H7 (cell line): ENCODE results near the gene PCSK4. TPM values are rescaled to one million over a fixed set of nuclear protein-coding genes. Genes with fewer than 3 reads are reported as not detected.
"Not testable (repeated sequence)": the region's sequence is repeated elsewhere in the genome, so short reads cannot be mapped to it uniquely, and the experiment has no call there.

ENCODE experiments used
- DNase-seq: peaks from one replicate; pipeline ENCODE4 v3.0.0; 2012
- H3K27me3 ChIP-seq: 2 replicates; pipeline ENCODE4 v1.6.0; 2011; ENCODE audit warnings: mild to moderate bottlenecking, low read length; ENCODE audit not compliant: control insufficient read depth, insufficient read depth
- H3K36me3 ChIP-seq: replicated peaks from 2 replicates; pipeline ENCODE4 v1.5.1; 2011; ENCODE audit warnings: low read length; ENCODE audit not compliant: control insufficient read depth, insufficient read depth
- H3K4me3 ChIP-seq: 2 replicates; pipeline ENCODE4 v1.5.1; 2011; ENCODE audit warnings: low read depth, mild to moderate bottlenecking, control low read depth, low read length, moderate library complexity; ENCODE audit not compliant: insufficient read depth
- total RNA-seq: library from RNA; depleted of rRNA; stranded (reverse); fragments of >200 nt; shearing (Covaris generic); gene quantifications from 2 replicates; pipeline ENCODE4 v1.2.3, GENCODE V29; 2014; rRNA removed

PCSK4 gene
- 5.5 and 9.6 TPM in 2 replicates for total RNA-seq

DNA sequence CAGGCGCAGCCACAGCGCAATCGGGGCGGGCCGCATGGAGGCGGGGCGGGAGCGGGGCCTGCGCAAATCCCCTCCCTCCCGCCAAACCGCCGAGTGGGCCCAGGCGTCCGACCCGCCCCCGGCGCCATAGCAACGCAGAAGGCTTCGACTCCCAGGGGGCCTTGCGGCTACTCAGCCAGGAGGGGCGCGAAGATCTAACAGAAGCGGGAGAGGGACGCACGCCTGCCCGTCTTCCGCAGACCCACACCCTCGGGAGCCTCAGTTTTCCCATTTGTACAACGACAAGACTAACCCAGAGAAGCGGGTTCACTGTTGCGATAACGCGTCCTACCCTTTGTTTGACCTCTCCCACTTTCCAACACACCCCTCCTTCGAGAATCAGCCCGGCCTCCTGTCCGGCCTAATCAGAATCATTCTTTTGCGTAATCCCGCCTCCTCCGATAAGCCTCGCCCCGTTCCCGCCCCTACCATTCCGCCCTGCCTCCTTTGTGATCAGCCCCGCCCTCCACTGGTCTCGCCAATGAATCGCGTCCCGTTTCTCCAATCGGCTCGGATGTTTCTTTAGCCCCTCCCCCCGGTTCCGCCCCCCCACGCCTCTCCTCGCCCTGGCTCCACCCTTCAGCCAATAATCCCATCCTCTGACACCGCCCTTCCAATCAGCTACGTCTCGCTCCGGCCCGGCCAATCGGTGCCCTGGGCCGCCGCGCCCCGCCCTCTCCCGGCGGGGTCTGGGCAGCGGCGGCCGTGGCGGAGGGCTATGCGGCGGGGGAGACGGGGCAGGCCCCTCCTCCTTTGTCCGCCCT, at the start of gene PCSK4:
Gene PCSK4, minus strand, starts transcription at position 40 of the 803 bp plus-strand sequence. Its CDS starts 4 bp downstream, at position 36.
- peaks cover 19% of the 10 kb centered on the region for H3K27me3 ChIP-seq
- H3K36me3 ChIP-seq, result no peaks in the 10 kb centered on the region
- peak within 1 kb of the TSS; percentile 61 for H3K4me3 ChIP-seq
- DNase-seq, result peak; percentile 100

DNA sequence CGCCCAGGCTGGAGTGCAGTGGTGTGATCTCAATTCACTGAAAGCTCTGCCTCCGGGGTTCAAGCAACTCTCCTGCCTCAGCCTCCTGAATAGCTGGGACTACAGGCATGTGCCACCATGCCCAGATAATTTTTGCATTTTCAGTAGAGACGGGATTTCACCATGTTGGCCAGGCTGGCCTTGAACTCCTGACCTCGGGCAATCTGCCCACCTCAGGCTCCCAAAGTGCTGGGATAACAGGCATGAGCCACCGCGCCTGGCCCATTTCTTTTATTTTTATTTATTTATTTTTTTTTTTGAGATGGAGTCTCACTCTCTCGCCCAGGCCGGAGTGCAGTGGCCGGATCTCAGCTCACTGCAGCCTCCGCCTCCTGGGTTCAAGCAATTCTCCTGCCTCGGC, 49.6 kb upstream of the PCSK4 start:
- H3K4me3 ChIP-seq, H3K27me3 ChIP-seq, DNase-seq, H3K36me3 ChIP-seq: not testable (repeated sequence)

DNA sequence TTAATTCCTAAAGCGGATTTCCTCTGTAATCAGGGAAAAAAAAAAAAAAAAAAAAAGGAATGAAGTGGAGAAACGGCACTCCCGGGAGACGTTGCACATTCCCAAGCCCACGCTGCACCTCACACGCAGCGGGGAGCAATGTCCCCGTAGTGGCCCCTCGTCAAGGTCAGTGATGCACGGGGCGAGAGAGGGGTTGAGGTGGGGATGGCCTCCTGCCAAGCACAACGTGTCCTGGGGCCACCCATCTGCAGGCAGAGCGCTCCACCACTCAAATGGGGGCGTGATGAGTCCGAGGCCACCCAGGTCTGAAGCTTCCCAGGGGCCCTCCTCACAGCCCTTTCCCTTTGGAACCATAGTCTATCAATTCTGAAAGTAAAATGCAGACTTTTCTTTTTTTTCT, 48.8 kb upstream of the PCSK4 start:
- Histone ChIP-seq H3K4me3 (no peak overlapping the region), H3K27me3 (peaks cover 2% of the 10 kb centered on the region; the same call in 1 of the 2 replicates), H3K36me3 (no peaks in the 10 kb centered on the region)
- DNase-seq, result no peak

DNA sequence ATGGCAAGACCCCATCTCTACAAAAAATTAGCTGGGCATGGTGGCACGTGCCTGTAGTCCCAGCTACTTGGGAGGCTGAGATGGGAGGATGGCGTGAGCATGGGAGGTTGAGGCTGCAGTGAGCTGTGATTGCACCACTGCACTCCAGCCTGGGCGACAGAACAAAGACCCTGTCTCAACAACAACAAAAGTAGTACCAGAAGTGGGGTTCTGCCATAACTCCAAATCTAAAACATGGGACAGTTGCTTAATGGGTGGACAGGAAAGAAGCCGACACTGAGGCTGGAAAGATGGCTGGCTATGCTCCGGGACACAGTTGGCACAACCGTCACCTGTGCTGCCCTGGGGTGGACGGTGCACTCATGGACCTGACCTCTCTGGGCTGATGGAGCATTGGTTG, 45.5 kb upstream of the PCSK4 start:
- not testable (repeated sequence) for H3K36me3 ChIP-seq, H3K27me3 ChIP-seq, H3K4me3 ChIP-seq, DNase-seq

DNA sequence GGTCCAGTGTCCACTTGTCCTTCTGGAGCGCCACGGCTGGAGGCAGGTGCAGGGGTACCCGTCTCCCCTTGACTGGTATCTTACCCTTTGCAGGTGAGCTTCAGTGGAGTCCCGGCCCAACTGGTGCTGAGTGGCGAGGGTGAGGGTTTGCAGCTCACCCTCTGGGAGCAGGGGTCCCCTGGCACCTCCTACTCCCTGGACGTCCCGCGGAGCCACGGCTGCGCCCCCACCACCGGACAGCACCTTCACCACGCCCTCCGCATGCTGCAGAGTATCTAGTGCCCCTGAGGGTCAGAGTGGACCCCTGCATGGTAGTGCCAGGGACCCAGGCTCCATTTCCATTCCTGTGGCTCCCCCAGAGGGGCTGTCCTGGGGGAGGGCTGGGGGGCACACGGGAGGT, 44.8 kb upstream of the PCSK4 start:
- Histone ChIP-seq H3K36me3 (no peaks in the 10 kb centered on the region), H3K27me3 (no peaks in the 10 kb centered on the region), H3K4me3 (no peak overlapping the region)
- DNase-seq, result no peak

DNA sequence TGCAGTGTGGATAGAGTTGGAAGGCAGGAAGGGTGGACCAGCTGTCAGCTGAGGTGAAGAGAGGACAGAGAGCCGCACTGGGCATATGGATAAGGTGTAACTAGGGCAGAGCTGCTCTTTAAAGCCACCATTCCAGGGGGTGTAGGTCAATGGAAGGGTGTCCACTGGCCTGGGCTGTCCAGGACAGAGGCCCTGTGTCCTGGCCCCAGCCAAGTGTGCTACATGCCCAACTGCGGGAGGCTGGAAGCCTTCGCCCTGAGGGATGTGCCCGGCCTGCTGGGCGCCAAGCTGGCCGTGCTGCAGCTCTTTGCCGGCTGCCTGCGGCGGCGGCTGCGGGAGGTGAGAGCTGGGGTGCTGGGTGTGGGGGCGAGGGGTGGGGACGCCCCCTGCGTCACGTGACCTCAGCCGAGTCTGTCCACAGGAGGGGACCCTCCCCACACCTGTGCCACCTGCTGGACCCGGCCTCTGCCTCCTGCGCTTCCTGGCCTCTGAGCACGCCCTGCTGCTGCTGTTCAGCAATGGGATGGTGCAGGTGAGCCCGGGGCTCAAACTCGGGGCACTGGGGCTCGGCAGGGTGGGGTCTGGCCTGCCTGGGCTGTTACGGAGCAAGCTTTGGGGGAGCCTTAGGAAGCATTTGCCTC, 43.5 kb upstream of the PCSK4 start:
- no peaks in the 10 kb centered on the region for H3K36me3 ChIP-seq
- DNase-seq, result peak; percentile 62
- no peaks in the 10 kb centered on the region for H3K27me3 ChIP-seq
- H3K4me3 ChIP-seq, result no peak overlapping the region

DNA sequence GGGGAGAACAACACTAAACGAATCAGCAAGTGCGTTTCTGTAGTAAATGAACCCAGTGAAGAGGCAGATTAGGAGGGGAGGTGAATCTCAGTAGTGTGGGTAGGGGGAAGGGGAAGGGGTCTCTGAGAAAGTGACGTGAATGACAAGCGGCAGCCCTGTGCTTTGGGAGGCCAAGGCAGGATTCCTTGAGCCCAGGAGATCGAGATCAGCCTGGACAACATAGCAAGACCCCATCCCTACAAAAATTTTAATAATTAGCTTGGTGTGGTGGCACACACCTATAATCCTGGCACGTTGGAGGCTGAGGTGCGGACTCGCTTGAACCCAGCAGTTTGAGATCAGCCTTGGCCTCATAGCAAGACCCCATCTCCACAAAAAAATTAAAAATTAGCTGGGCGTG, 41.9 kb upstream of the PCSK4 start:
- H3K27me3 ChIP-seq, result no peaks in the 10 kb centered on the region
- H3K36me3 ChIP-seq, result no peaks in the 10 kb centered on the region
- H3K4me3 ChIP-seq, result no peak overlapping the region
- DNase-seq, result no peak

DNA sequence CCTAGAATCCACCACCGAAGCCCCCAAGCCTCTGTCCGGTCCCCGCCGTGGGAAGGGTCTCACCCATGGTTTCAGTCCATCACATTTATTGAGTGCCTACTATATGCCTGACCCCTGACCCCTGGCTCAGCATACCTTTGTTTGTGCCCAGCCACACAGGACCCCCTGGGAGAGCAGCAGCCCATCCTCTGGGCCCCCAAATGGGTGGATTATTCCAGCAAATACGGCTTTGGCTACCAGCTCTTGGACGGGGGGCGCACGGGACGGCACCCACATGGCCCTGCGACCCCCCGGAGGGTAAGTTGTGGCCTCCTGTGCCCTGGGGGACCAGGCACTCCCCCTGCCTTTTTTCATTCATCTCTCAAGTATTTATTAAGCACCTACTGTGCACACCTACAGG, 41.4 kb upstream of the PCSK4 start:
- Histone ChIP-seq H3K27me3 (no peaks in the 10 kb centered on the region), H3K4me3 (no peak overlapping the region), H3K36me3 (no peaks in the 10 kb centered on the region)
- DNase-seq, result no peak

DNA sequence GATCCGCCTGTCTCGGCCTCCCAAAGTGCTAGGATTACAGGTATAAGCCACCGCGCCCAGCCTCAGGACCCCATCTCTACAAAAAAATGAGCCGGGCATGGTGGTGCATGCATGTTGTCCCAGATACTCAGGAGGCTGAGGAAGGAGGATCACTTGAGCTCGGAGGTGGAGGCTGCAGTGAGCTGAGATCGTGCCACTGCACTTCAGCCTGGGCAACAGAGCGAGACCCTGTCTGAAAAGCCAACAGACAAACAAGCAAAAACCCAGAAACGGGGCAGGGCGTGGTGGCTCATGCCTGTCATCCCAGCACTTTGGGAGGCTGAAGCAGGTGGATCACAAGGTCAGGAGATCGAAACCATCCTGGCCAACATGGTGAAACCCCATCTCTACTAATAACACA, 40.7 kb upstream of the PCSK4 start:
- H3K36me3 ChIP-seq, H3K27me3 ChIP-seq, DNase-seq, H3K4me3 ChIP-seq: not testable (repeated sequence)

DNA sequence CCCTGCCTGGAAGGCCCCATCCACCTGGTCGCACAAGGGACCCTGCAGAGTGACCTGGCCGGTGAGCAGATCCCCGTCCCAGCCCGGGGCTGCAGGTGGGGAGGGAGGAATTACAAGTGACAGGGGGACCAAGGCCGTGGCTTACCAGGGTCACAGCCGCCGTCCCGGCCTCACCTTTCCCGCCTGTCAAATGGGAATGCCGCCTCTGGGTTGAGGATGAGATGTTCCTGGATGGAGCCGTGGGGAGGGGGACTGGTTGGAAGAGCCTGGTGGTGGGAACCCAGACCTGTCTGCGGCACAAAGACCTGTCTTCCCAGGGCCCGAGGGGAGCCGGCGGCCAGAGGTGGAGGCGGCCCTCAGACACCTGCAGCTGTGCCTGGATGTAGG, 39.3 kb upstream of the PCSK4 start:
- peaks cover 10% of the 10 kb centered on the region for H3K27me3 ChIP-seq
- no peak overlapping the region for H3K4me3 ChIP-seq
- no peak for DNase-seq
- no peaks in the 10 kb centered on the region for H3K36me3 ChIP-seq

DNA sequence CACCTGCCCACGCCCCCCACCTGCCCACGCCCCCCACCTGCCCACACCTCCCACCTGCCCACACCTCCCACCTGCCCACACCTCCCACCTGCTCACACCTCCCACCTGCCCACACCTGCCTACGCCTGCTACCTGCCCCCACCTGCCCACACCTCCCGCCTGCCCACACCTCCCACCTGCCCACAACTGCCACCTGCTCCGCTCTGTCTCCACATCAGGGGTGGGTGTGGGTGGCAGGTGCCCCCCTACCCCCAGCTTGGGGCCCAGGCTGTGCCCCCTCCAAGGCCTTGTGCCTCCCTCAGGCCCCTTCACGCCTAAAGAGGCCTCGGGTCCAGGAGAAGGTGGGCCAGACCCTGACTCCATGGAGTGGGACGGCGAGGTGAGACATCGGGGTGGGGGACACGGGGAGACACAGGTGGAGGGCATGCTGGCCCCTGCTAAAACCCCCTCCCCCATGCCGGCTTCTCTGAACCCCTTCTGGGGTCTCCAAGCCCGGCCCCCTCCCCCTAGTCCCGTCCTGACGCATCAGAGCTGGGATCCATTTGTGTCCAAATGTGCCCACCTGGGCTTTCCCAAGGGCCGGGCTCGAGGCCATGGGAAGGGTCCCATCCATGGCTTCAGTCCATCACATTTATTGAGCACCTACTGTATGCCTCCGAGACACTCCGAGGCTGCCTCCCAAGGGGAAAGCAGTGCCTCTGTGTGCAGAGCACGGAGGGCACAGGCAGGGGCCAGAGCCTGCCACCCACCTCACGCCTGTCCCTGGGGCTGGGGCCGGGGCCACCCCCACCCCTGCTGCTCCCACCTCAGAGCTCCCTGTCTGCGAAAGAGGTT, 38.7 kb upstream of the PCSK4 start:
- Histone ChIP-seq H3K36me3 (no peaks in the 10 kb centered on the region), H3K4me3 (no peak overlapping the region), H3K27me3 (peaks cover 15% of the 10 kb centered on the region)
- no peak for DNase-seq

DNA sequence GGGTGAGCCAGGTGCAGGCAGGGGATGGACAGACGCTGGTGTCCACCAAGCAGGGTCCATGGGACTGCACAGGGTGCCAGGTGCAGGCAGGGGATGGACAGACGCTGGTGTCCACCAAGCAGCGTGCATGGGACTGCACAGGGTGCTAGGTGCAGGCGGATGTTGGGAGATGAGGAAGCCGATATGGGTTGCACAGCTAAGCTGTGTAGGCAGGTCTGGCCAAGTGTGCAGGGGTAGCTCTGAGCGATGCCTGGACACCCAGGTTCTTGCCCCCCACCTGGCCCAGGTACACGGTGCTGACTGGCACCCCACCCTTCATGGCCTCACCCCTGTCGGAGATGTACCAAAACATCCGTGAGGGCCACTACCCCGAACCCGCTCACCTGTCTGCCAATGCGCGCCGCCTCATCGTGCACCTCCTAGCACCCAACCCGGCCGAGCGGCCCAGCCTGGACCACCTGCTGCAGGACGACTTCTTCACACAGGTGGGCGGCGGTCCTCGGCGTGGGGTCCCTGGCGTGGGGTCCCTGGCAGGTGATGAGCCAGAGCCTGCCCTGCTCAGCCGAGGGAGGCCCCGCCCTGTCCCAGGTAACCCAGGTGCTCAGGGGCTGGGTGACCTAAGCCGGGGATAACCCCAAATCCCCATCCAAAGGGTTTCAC, 37.6 kb upstream of the PCSK4 start:
- no peaks in the 10 kb centered on the region for H3K36me3 ChIP-seq
- no peak for DNase-seq
- H3K27me3 ChIP-seq, result peaks cover 23% of the 10 kb centered on the region
- H3K4me3 ChIP-seq, result no peak overlapping the region

DNA sequence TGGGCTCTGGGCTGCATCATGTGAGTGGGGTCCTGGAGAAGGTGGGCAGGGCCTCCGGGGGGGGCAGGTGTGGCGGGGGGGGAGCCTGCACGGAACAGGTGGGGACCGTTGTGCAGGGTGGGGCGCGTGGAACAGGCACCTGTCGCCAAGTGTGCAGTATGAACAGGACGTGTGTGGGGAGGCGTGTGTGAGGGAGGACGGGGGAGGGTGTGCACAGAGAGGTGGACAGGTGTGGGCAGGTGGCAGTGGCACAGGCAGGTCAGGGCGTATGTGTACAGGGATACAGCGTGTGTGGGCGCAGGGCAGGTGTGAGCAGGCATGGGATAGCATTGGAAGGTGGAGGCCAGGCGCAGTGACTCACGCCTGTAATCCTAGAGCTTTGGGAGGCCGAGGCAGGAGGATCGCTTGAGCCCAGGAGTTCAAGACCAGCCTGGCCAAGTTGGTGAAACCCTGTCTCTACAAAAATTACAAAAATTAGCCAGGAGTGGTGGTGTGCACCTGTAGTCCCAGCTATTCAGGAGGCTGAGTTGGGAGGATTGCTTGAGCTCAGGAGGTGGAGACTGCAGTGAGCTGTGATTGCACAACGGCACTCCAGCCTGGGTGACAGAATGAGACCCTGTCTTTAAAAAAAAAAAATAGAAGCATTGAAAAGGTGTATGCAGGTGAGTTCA, 37.0 kb upstream of the PCSK4 start:
- Histone ChIP-seq H3K36me3 (no peaks in the 10 kb centered on the region), H3K4me3 (no peak overlapping the region), H3K27me3 (peaks cover 24% of the 10 kb centered on the region)
- no peak for DNase-seq
